Left lung (tissue), 10 donors: ENCODE measurements around the gene PKD2. TPM values are rescaled to one million over a fixed set of nuclear protein-coding genes. Genes with fewer than 3 reads are reported as not detected.

Source experiments
- ATAC-seq: fragments of 200-7000 bp; cut with Tn5 transposase; one replicate; pipeline ENCODE4 v1.9.1; 2020; ENCODE audit warnings: moderate library complexity
- DNase-seq, 4 donors: peaks; one replicate each; pipeline ENCODE4 v3.0.0-alpha.2; 2013 to 2020
- H3K27ac ChIP-seq, 2 donors: fragments of 200-600 bp; sonication (generic) in 1 of 2; one replicate each; pipeline versions ENCODE4 v1.5.0 to v1.8.0; 2020 to 2021
- H3K27me3 ChIP-seq, 2 donors: fragments of 200-600 bp; sonication (generic) in 1 of 2; one replicate each; pipeline versions ENCODE4 v1.5.0 to v1.8.0; 2020 to 2021
- H3K36me3 ChIP-seq, 2 donors: fragments of 200-600 bp; sonication (generic) in 1 of 2; one replicate each; pipeline versions ENCODE4 v1.5.0 to v1.8.0; 2020 to 2021
- H3K4me1 ChIP-seq, 2 donors: fragments of 200-600 bp; one replicate each; pipeline ENCODE4 v1.8.0; 2021
- H3K4me3 ChIP-seq, 2 donors: fragments of 200-600 bp; sonication (generic) in 1 of 2; one replicate each; pipeline versions ENCODE4 v1.5.0 to v1.8.0; 2020 to 2021; ENCODE audit warnings: mild to moderate bottlenecking in 1 of 2
- H3K9me3 ChIP-seq, 2 donors: fragments of 200-600 bp; sonication (generic) in 1 of 2; one replicate each; pipeline versions ENCODE4 v1.5.0 to v1.8.0; 2020 to 2021
- intact Hi-C, 2 donors: fragments of 100-400 bp; cut with DNase I; formaldehyde crosslinking; loops; one replicate each; pipeline versions ENCODE4 v1.11.2 to v1.14.2; 2022
- polyA plus RNA-seq, 6 donors: library from polyadenylated mRNA; unstranded; fragments of 120-200 nt; gene quantifications; one replicate each; pipeline ENCODE4 v1.2.1, GENCODE V29; 2013; ENCODE audit not compliant: insufficient read length in 6 of 6
- total RNA-seq, 2 donors: library from RNA; stranded (reverse); fragmentation: NEBNext Ultra II Directional; extraction: Animal tissue kit (Norgen Biotek cat#: 25700); gene quantifications; one replicate each; pipeline ENCODE4 v1.2.1, GENCODE V29; 2021
- TF ChIP-seq, protein P1 (sequence below), 2 donors: fragments of 200-600 bp; sonication (generic) in 1 of 2; IDR thresholded peaks; one replicate each; pipeline versions ENCODE4 v1.5.0 to v1.8.0; 2021; ENCODE audit warnings: antibody characterized with exemption in 2 of 2
- donor health status: DM: no; HTN: yes; CAD: no.
- donor health status: DM: no; HTN: no; CAD: no.

The PKD2 gene
- total and polyA plus RNA-seq, 8 donors = 22.6 to 72.4 (median 62.0) TPM

- no peak for DNase-seq
- peaks cover 3 to 7% of the 10 kb centered on the region in 2 donors for H3K4me1 ChIP-seq
- ATAC-seq = no peak
- no peak overlapping the region for H3K27ac ChIP-seq
- H3K27me3 ChIP-seq = no peaks in the 10 kb centered on the region
- H3K36me3 ChIP-seq = no peaks in the 10 kb centered on the region
- no peaks in the 10 kb centered on the region for H3K9me3 ChIP-seq
- no peak overlapping the region for H3K4me3 ChIP-seq
- TF ChIP-seq, protein P1, sequence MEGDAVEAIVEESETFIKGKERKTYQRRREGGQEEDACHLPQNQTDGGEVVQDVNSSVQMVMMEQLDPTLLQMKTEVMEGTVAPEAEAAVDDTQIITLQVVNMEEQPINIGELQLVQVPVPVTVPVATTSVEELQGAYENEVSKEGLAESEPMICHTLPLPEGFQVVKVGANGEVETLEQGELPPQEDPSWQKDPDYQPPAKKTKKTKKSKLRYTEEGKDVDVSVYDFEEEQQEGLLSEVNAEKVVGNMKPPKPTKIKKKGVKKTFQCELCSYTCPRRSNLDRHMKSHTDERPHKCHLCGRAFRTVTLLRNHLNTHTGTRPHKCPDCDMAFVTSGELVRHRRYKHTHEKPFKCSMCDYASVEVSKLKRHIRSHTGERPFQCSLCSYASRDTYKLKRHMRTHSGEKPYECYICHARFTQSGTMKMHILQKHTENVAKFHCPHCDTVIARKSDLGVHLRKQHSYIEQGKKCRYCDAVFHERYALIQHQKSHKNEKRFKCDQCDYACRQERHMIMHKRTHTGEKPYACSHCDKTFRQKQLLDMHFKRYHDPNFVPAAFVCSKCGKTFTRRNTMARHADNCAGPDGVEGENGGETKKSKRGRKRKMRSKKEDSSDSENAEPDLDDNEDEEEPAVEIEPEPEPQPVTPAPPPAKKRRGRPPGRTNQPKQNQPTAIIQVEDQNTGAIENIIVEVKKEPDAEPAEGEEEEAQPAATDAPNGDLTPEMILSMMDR (IDR thresholded peaks at IDR 0.05) = no peak
- intact Hi-C loops = no loop called here
These were observed 4.6 kb upstream of the PKD2 start for GRCh38 chr4:88002786-88003185.

DNA sequence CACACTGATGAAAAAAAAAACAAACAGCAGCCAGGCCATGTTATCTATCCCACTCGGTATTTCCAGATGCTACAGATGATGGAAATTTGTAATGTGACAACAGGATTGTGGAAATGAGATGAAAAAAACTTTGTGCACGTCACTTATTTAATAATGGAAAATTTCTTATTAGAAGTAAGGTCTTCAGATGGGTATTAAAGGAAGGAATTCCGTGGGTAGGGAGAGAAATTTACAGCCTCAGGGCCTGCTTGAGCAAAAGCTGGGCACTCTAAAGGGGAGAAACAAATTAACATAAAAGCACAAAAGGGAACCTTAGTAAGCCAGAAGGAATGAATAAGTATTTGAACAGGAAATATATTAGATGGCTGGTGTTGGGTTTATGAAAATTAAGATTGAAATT is 4.2 kb upstream of the PKD2 start:
- Histone ChIP-seq H3K4me1 (peaks cover 3 to 8% of the 10 kb centered on the region in 2 donors), H3K9me3 (no peaks in the 10 kb centered on the region), H3K36me3 (no peaks in the 10 kb centered on the region), H3K4me3 (no peak overlapping the region), H3K27ac (no peak overlapping the region), H3K27me3 (no peaks in the 10 kb centered on the region)
- intact Hi-C loops = no loop called here
- ATAC-seq (no peak), DNase-seq (no peak)
- TF ChIP-seq, protein P1 (IDR thresholded peaks at IDR 0.05) = no peak

DNA sequence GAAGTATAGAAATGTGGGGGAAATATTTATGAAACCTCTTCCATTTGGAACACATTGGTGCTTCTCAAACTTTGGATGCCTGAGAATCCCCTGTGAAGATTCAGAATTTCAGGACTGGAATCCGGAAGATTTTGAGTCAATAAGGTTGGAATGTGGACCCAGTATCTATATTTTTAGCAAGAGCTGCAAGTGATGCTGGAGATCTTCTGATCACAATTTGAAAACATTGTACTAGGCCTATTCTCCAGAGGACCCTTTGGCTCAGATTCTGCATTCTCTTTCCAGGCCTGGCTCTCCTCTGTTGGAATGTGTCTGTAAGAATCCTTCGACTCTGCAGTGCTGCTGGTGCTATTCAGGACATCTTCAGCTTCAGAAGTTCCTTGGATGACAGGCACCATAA is 2.4 kb upstream of the PKD2 start:
- TF ChIP-seq, protein P1 (IDR thresholded peaks at IDR 0.05) = no peak
- Histone ChIP-seq H3K27me3 (no peaks in the 10 kb centered on the region), H3K27ac (no peak overlapping the region), H3K36me3 (no peaks in the 10 kb centered on the region), H3K9me3 (no peaks in the 10 kb centered on the region), H3K4me1 (peaks cover 3 to 25% of the 10 kb centered on the region in 2 donors), H3K4me3 (no peak overlapping the region)
- DNase-seq (no peak), ATAC-seq (no peak)
- intact Hi-C loops = no loop called here

GRCh38 chr4:88005946-88006345 is 1.5 kb upstream of the PKD2 start:
- TF ChIP-seq, protein P1 (IDR thresholded peaks at IDR 0.05) = no peak
- peak in 1 of 4 donors; percentile 17 for DNase-seq
- H3K4me3 ChIP-seq = no peak overlapping the region
- H3K27ac ChIP-seq = no peak overlapping the region
- H3K36me3 ChIP-seq = no peaks in the 10 kb centered on the region
- no peaks in the 10 kb centered on the region for H3K27me3 ChIP-seq
- H3K4me1 ChIP-seq = peaks cover 3 to 33% of the 10 kb centered on the region in 2 donors
- no peak for ATAC-seq
- no peaks in the 10 kb centered on the region for H3K9me3 ChIP-seq
- intact Hi-C loops = no loop called here

- Histone ChIP-seq H3K4me1 (peaks cover 3 to 42% of the 10 kb centered on the region in 2 donors), H3K27ac (peak overlapping the region in 1 of 2 donors; percentile 91), H3K27me3 (no peaks in the 10 kb centered on the region), H3K4me3 (peak overlapping the region; percentile 73 to 85), H3K9me3 (no peaks in the 10 kb centered on the region), H3K36me3 (no peaks in the 10 kb centered on the region)
- TF ChIP-seq, protein P1 (IDR thresholded peaks at IDR 0.05) = no peak
- no peak for ATAC-seq
- intact Hi-C loops = no loop called here
- DNase-seq = peak in 1 of 4 donors; percentile 37
These were observed 505 bp upstream of the PKD2 start for GRCh38 chr4:88006956-88007303.
